Measurements from ENCODE around the gene PRX.
A peak's percentile ranks its signal among the peaks of the same experiment; 100 is the strongest.

The PRX gene

GRCh38 chr19:40363069-40363468 is 50.1 kb downstream of the PRX start:
- DNase-seq, result no peak

- DNase-seq, result no peak
These were observed 51.0 kb downstream of the PRX start for GRCh38 chr19:40362160-40362559.

- DNase-seq, result no peak
These were observed 52.4 kb downstream of the PRX start for GRCh38 chr19:40360708-40361241.

GRCh38 chr19:40360020-40360707 is 53.0 kb downstream of the PRX start:
- DNase-seq, result no peak

GRCh38 chr19:40358773-40359172 is 54.4 kb downstream of the PRX start:
- DNase-seq, result no peak

GRCh38 chr19:40357640-40358039 is 55.5 kb downstream of the PRX start:
- no peak for DNase-seq

- no peak for DNase-seq
These were observed 56.2 kb downstream of the PRX start for GRCh38 chr19:40356681-40357595.

GRCh38 chr19:40355975-40356680 is 57.0 kb downstream of the PRX start:
- DNase-seq, result no peak

- no peak for DNase-seq
These were observed 64.1 kb downstream of the PRX start for GRCh38 chr19:40348961-40349507.

GRCh38 chr19:40348125-40348913 is 64.9 kb downstream of the PRX start, which contains the start of the genes C19orf47 and PLD3:
TSS of gene C19orf47 (minus strand) at chr19:40348397. CDS start at chr19:40341857, 6,540 bp downstream.
TSS of gene PLD3 (plus strand) at chr19:40348695. CDS start at chr19:40366484, 17,789 bp downstream.
- DNase-seq, result peak; percentile 100

- DNase-seq, result no peak
These were observed 68.8 kb downstream of the PRX start for GRCh38 chr19:40344422-40344821.
